ENCODE data around the gene VMP1. TPM values are rescaled to one million over a fixed set of nuclear protein-coding genes. Genes with fewer than 3 reads are reported as not detected.
"Not testable (repeated sequence)": the region's sequence is repeated elsewhere in the genome, so short reads cannot be mapped to it uniquely, and the experiment has no call there.

The VMP1 gene
- total and polyA plus RNA-seq, 12 donors, result 52.4 to 335 (median 130) TPM

GRCh38 chr17:59863616-59864015, 156.2 kb downstream of the VMP1 start:
- Histone ChIP-seq H3K36me3 (replicated peaks in 1 of 2) (peaks cover 0 to 13% of the 10 kb centered on the region in 2 donors), H3K27me3 (no peaks in the 10 kb centered on the region), H3K9me3 (replicated peaks in 1 of 3) (no peaks in the 10 kb centered on the region), H3K27ac (no peak overlapping the region), H3K4me3 (no peak overlapping the region), H3K4me1 (replicated peaks in 1 of 2) (no peaks in the 10 kb centered on the region)
- intact Hi-C loops (cut with DNase I), result no loop called here
- DNase-seq, result peak in 1 of 7 donors; percentile 31
- TF ChIP-seq CTCF (IDR thresholded peaks at IDR 0.05), result no peak
- 65 to 87% (median 80%) methylated on average over 3 of the region's 3 CpGs for WGBS, 4 donors

GRCh38 chr17:59869941-59870218, 162.4 kb downstream of the VMP1 start:
- WGBS, 4 donors, result 43 to 94% (median 63%) methylated on average over 1 of the region's 1 CpG
- intact Hi-C loops (cut with DNase I), result no loop called here
- H3K36me3 ChIP-seq (replicated peaks in 1 of 2), result no peaks in the 10 kb centered on the region

GRCh38 chr17:59870482-59870881, 163.0 kb downstream of the VMP1 start:
- TF ChIP-seq POLR2A (IDR thresholded peaks at IDR 0.05) (no peak), CTCF (IDR thresholded peaks at IDR 0.05) (no peak)
- H3K9me3 ChIP-seq (replicated peaks in 1 of 3), result no peaks in the 10 kb centered on the region
- no peaks in the 10 kb centered on the region for H3K27me3 ChIP-seq
- H3K4me1 ChIP-seq (replicated peaks in 1 of 2), result peaks cover 0 to 5% of the 10 kb centered on the region in 2 donors
- intact Hi-C loops (cut with DNase I), result no loop called here
- H3K27ac ChIP-seq, result no peak overlapping the region
- no peaks in the 10 kb centered on the region for H3K36me3 ChIP-seq (replicated peaks in 1 of 2)
- no peak overlapping the region for H3K4me3 ChIP-seq
- WGBS, 4 donors, result 59 to 70% (median 63%) methylated on average over 8 of the region's 8 CpGs
- DNase-seq, result peak in 3 of 7 donors; percentile 18 to 54 (median 38)

More at GRCh38 chr17:59869941-59870218, 162.4 kb downstream of the VMP1 start:
- H3K4me3 ChIP-seq, result no peak overlapping the region
- no peak for TF ChIP-seq CTCF (IDR thresholded peaks at IDR 0.05)
- no peak for TF ChIP-seq POLR2A (IDR thresholded peaks at IDR 0.05)
- no peak overlapping the region for H3K27ac ChIP-seq
- no peak for DNase-seq
- peaks cover 0 to 5% of the 10 kb centered on the region in 2 donors for H3K4me1 ChIP-seq (replicated peaks in 1 of 2)
- H3K27me3 ChIP-seq, result no peaks in the 10 kb centered on the region
- no peaks in the 10 kb centered on the region for H3K9me3 ChIP-seq (replicated peaks in 1 of 3)

GRCh38 chr17:59872351-59872750, 164.9 kb downstream of the VMP1 start:
- H3K27ac ChIP-seq, result no peak overlapping the region
- peaks cover 0 to 6% of the 10 kb centered on the region in 2 donors for H3K36me3 ChIP-seq (replicated peaks in 1 of 2)
- intact Hi-C loops (cut with DNase I), result no loop called here
- H3K4me3 ChIP-seq, result no peak overlapping the region
- H3K4me1 ChIP-seq (replicated peaks in 1 of 2), result peaks cover 0 to 5% of the 10 kb centered on the region in 2 donors
- DNase-seq, result no peak
- H3K9me3 ChIP-seq (replicated peaks in 1 of 3), result no peaks in the 10 kb centered on the region
- H3K27me3 ChIP-seq, result no peaks in the 10 kb centered on the region
- TF ChIP-seq CTCF (IDR thresholded peaks at IDR 0.05) (no peak), POLR2A (IDR thresholded peaks at IDR 0.05) (no peak)

DNA sequence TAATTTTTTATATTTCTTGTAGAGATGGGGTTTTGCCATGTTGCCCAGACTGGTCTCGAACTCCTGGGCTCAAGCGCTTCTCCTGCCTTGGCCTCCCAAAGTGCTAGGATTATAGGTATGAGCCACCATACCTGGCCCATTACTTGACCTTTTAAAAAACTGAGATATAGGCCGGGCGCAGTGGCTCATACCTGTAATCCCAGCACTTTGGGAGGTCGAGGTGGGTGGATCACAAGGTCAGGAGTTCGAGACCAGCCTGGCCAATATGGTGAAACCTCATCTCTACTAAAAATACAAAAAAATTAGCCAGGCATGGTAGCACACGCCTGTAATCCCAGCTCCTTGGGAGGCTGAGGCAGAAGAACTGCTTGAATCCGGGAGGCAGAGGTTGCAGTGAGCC, 166.0 kb downstream of the VMP1 start:
- peaks cover 0 to 17% of the 10 kb centered on the region in 2 donors for H3K36me3 ChIP-seq (replicated peaks in 1 of 2)
- H3K27me3 ChIP-seq; H3K4me1 ChIP-seq (replicated peaks in 1 of 2); H3K9me3 ChIP-seq (replicated peaks in 1 of 3); H3K4me3 ChIP-seq; H3K27ac ChIP-seq; intact Hi-C loops (cut with DNase I): not testable (repeated sequence)
- peak in 1 of 7 donors; percentile 21 for DNase-seq
- WGBS, 4 donors, result 91 to 98% (median 95%) methylated on average over 8 of the region's 8 CpGs
